ENCODE measurements around the gene FLOT1.
A peak's percentile ranks its signal among the peaks of the same experiment; 100 is the strongest.
"Not testable (repeated sequence)": the region's sequence is repeated elsewhere in the genome, so short reads cannot be mapped to it uniquely, and the experiment has no call there.

FLOT1 gene

GRCh38 chr6:30743099-30744053 lies 889 bp upstream of the FLOT1 start:
- peak; percentile 58 for DNase-seq

DNA sequence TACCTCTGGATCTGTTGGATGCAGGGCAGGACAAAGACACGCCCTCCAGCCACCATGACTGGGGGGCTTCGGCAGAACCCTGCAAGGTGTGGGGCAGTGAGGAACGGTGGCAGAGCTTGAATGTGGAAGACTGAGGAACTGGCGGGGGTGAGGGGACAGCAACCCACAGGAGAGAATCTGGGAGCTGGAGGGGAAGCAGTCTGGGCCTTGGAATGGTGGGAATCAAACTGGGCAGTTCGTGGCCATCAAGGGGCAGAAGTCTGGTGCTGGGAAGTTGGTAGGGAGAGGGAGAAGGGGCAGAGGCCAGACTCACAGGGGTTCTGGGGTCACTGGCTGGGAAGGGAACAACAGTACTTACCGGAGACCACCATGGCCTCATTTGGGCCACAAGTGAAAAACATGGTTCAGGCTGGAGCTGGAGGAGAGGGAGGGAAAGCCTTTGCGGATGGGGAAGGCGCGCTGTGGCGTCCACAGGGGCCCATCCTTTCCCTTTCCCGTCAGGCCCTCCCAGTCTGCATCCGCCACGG lies 635 bp downstream of the FLOT1 start:
- no peak for DNase-seq

DNA sequence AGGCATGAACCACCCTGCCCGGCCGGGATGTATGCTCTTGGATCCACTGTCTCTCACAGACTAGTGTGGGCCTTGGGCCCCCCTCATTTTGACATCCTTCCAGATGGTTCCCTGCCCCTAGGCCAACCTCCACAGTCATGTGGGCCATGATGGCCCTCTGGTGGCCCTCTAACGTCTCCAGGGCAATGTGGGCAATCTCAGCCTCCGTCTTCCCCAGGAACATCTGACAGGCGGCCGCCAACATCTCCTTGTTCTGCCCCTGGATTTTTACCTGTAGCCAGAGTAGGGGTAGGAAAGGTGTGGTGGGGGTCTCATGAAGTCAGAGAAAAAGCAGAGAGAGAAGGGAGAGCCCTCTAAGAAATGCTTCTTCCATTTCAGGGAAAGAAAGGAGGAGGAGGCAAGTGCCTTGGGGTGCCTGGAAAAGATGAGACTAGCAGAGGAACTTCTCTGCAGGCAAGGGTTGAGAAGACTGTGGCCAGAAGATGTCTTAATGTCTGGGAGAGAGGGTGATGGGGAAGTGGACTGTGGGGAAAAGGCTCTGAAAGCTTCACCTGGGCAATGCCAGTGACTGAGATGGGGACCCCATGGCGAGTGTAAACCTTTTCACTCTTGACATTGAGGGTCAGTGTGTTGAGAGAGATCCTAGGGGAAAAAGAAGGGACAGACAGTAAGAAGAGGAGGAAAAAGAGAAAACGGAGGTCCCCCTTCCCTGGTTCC lies 1.3 kb downstream of the FLOT1 start:
- no peak for DNase-seq

- no peak for DNase-seq
Measured at GRCh38 chr6:30740540-30740870, 2.0 kb downstream of the FLOT1 start.

- no peak for DNase-seq
Measured at GRCh38 chr6:30738532-30738931, 4.0 kb downstream of the FLOT1 start.

- DNase-seq = peak; percentile 53
Measured at GRCh38 chr6:30735668-30736314, 6.7 kb downstream of the FLOT1 start.

DNA sequence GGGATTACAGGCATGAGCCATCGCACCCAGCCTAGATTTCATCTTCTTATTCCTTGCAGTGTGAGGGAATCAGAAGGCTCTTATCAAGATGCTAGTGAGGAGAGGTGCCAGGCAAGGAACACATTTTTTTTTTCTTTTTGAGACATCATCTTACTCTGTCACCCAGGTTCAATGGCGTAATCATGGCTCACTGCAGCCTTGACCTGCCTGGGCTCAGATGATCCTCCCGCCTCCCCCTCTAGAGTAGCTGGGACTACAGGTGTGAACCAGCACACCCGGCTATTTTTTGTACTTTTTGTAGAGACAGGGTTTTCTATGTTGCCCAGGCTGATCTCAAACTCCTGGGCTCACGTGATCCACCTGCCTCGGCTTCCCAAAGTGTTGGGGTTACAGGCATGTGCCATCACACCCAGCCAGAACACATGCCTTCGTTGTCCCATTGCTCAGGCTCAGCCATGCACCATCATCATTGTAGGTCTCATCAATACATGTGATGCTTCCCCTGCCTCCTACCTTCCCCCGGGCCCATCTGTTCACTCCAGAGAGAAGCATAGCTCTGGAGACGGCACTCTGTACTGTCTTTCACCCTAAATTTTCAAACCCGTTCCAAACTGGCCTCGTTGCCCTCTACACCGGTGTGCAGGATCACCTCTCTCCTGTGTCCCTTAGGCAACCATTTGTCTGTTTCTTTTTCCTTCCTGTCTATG lies 10.1 kb downstream of the FLOT1 start:
- no peak for DNase-seq

DNA sequence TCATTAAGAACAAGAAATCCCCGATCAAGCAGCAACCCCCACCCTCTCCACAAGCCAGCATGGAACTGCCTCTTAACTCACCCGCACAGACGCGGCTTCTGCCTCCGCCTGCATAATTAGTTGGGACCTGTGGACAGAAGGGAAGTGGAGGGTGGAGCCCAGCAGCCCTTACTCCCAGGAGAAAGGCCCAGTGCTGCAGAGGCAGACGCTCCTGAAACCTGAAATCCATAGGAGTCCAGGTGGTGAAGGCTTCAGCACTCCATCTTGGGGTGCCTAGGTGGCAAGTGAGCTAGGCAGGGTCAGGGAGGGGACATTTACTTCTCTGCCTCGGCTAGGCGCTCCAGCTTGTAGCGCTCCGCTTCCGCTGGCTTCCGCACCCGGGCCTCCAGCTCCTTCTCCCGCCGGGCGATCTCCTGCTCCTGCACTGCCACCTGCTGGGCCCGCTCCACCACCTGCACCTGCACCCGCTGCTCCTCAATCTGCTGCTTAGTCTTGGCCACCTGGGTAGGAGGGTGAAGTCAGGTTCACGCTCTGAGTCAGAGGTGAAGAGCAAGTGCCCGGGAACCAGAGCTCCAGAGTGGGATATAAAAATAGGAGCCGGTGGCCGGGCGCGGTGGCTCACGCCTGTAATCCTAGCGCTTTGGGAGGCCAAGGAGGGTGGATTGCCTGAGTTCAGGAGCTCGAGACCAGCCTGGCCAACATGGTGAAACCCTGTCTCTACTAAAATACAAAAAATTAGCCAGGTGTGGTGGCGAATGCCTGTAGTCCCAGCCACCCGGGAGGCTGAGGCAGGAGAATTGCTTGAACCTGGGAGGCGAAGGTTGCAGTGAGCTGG lies 11.7 kb downstream of the FLOT1 start:
- DNase-seq = peak; percentile 91

GRCh38 chr6:30727920-30728553 lies 14.4 kb downstream of the FLOT1 start:
- no peak for DNase-seq

- DNase-seq = no peak
Measured at GRCh38 chr6:30726506-30727413, 15.7 kb downstream of the FLOT1 start.

DNA sequence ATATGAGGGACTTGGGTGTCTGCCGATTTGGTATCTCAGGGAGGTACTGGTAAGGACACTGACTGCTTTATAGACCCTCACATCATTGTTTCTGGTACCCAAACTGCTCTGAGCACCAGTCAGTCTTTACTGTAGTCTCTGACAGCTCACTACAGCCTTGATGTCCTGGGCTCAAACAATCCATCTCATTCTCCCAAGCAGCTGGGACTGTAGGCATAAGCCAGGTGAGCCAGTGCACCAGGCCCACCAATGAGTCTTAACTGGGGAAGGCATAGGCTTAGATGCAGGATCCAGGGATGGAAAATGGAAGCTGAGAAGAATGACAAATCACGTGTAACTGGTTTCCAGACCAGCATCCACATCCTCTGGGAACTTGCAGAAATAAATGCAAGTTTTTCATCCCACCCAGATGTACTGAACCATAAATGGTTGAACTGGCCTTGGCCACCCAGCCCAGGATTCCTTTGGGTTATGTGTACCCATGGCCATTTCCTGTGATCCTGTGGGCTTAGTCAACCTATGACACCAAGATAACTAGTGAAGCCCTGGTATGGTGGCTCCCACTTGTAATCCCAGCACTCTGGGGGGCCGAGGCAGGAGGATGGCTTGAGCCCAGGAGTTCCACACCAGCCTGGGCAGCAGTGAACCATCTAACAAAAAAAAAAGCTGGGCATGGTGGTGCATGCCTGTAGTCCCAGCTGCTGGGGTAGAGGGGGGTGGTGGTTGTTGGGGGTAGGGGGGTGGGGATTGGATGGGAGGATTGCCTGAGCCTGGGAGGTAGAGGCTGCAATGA lies 16.6 kb downstream of the FLOT1 start:
- peak; percentile 35 for DNase-seq

DNA sequence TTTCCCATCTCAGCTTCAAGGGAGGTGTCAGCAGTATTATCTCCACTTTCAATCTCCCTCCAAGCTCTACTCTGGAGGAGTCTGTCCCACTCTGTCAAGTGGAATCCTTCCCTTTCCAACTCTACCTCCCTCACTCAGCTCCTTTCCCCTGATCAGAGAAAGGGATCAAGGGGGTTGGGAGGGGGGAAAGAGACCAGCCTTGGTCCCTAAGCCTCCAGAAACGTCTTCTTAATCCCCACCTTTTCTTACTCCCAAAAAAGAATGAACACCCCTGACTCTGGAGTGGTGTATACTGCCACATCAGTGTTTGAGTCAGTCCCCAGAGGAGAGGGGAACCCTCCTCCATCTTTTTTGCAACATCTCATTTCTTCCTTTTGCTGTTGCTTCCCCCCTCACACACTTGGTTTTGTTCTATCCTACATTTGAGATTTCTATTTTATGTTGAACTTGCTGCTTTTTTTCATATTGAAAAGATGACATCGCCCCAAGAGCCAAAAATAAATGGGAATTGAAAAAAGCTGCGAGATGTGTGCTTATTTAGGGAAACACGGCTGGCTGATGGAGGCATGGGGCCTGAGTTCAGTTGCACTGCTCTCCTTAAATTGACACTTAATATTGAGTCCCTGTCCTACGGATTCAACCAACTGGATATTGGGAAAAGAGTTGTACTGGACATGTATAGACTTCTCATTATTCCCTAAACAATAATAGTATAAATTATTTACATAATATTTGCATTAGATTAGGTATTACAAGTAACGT lies 17.4 kb downstream of the FLOT1 start:
- no peak for DNase-seq

- not testable (repeated sequence) for DNase-seq
Measured at GRCh38 chr6:30723843-30724741, 18.4 kb downstream of the FLOT1 start.

DNA sequence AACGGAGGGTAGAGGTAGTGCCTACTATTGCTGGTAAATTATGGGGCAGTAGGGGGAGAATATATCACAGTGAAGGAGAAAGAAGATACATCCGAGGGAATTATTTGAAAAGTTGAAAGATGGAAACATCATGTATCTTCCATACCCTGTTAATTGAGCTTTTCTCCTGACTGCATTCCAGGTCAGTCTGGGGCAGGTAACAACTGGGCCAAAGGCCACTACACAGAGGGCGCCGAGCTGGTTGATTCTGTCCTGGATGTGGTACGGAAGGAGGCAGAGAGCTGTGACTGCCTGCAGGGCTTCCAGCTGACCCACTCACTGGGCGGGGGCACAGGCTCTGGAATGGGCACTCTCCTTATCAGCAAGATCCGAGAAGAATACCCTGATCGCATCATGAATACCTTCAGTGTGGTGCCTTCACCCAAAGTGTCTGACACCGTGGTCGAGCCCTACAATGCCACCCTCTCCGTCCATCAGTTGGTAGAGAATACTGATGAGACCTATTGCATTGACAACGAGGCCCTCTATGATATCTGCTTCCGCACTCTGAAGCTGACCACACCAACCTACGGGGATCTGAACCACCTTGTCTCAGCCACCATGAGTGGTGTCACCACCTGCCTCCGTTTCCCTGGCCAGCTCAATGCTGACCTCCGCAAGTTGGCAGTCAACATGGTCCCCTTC lies 19.2 kb downstream of the FLOT1 start:
- not testable (repeated sequence) for DNase-seq

GRCh38 chr6:30722280-30723112 lies 20.0 kb downstream of the FLOT1 start:
- peak; percentile 85 for DNase-seq

DNA sequence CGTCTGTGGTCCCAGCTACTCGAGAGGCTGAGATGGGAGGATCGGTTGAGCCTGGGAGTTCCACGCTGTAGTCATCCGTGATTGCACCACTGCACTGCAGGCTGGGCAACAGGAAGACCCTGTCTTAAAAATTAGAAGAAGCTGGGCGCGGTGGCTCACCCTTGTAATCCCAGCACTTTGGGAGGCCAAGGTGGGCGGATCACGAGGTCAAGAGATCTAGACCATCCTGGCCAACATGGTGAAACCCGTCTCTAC lies 20.5 kb downstream of the FLOT1 start:
- DNase-seq = not testable (repeated sequence)
